ENCODE measurements around the gene KIAA1755. TPM values are rescaled to one million over a fixed set of nuclear protein-coding genes. Genes with fewer than 3 reads are reported as not detected.

KIAA1755 gene
- polyA plus RNA-seq, 4 donors, result 2.7 to 4.1 (median 3.1) TPM

GRCh38 chr20:38245753-38246152 lies 14.8 kb downstream of the KIAA1755 start:
- DNase-seq (ENCODE audit: low read depth in 4 of 4, low spot score in 3 of 4), result no peak

GRCh38 chr20:38243709-38244020 lies 16.9 kb downstream of the KIAA1755 start:
- no peak for DNase-seq (ENCODE audit: low read depth in 4 of 4, low spot score in 3 of 4)

- no peak for DNase-seq (ENCODE audit: low read depth in 4 of 4, low spot score in 3 of 4)
These were observed 17.5 kb downstream of the KIAA1755 start for GRCh38 chr20:38242848-38243708.

DNA sequence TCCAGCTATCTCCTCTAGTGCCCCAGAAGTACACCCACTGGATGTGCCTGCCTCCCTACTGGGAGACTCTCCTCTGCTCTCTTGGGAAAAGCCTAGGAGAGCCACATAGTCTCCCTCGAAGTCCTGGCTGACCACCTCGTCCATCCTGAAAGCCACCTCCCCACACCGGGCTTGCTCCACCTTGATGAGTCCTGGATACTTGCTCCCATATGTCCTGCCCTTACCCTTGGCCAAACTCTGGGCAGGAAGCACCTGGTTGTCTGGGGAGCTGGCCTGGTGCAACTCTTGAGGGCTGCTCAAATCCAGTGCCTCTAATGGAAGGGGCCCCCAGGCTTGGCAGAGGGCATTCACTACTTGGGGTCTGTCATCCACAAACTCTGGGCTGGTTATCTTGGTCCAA lies 19.3 kb downstream of the KIAA1755 start:
- no peak for DNase-seq (ENCODE audit: low read depth in 4 of 4, low spot score in 3 of 4)

- no peak for DNase-seq (ENCODE audit: low read depth in 4 of 4, low spot score in 3 of 4)
These were observed 21.1 kb downstream of the KIAA1755 start for GRCh38 chr20:38239441-38239840.

DNA sequence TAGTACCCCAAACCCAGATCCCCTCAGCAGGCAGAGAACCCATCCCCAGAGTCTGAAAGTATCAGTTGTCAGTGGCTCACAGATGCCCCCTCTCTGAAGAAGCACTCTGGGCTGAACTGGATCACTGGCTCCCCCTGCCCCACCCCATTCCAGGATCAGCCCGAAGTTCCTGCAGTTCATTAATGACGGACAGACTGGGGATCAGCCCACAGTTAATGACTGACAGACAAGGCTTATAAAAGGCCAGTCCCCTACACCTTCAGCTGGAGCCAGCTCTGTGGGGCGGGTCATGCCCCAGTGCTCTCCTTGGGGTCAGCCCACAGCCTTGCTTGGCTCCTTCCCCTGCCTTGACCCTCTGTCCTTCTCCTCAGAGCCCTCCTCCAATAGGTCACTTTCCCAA lies 21.7 kb downstream of the KIAA1755 start:
- no peak for DNase-seq (ENCODE audit: low read depth in 4 of 4, low spot score in 3 of 4)

- DNase-seq (ENCODE audit: low read depth in 4 of 4, low spot score in 3 of 4), result no peak
These were observed 23.2 kb downstream of the KIAA1755 start for GRCh38 chr20:38237381-38237780.

GRCh38 chr20:38231531-38232121 lies 28.9 kb downstream of the KIAA1755 start:
- DNase-seq (ENCODE audit: low read depth in 4 of 4, low spot score in 3 of 4), result no peak

DNA sequence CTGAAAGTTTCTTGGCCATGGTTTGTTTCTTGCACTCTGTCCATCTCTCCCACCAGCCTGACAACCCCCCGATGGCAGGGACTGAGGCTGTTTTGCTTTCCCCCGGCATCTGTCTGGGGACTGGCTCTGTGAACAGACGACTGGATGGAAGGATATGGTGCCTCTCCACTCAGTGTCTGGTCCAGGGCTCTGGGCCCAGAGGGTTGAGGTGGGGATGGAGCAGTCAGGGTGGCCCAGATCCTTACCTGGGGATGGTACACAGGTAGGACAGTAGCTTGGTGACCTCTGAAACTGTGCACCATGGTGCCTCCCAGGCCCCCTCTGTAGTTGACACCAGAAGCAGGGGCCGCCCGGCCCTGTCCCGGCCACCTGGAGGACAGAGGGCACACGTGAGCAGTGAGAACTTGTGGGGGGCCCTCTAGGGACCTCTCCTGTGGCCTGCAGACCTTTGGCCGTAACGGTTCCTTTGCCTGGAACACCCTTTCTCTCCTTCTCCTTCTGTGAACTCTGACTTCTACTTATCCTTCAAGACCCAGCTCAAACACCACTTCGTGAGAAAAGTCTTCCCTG lies 29.5 kb downstream of the KIAA1755 start:
- DNase-seq (ENCODE audit: low read depth in 4 of 4, low spot score in 3 of 4), result no peak

DNA sequence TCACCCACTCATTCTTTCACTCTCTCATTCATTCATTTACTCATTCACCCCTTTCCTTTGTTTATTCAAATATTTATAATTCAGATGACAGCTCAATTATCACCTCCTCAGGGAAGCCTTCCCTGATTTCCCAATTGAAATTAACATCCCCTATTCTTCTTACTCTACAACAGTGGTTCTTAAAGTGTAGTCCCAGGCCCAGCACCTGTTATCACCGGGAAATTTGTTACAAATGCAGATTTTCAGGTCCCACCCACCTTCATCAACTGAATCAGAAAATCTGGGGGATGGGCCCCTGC lies 30.3 kb downstream of the KIAA1755 start:
- DNase-seq (ENCODE audit: low read depth in 4 of 4, low spot score in 3 of 4), result no peak

GRCh38 chr20:38229376-38230252 lies 30.9 kb downstream of the KIAA1755 start:
- no peak for DNase-seq (ENCODE audit: low read depth in 4 of 4, low spot score in 3 of 4)

DNA sequence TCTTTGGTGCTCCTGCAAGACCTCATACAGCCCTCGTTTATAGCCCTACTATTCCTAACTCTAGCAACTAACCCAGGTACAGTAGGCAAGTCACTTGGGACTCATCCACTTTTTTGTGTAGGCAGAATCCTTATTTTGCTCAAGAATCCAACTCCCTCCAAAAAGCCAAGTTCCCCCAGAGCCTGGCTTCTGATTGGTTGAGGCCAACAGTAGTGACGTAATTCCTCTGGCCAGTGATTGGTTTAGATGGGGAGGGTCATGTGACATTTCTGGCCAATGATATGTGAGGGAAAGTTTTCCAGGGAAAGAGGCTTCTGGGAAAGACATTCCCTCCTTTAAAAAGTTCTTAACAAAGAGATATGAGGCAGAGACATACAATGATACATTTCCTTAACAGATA lies 32.1 kb downstream of the KIAA1755 start:
- DNase-seq (ENCODE audit: low read depth in 4 of 4, low spot score in 3 of 4), result no peak

DNA sequence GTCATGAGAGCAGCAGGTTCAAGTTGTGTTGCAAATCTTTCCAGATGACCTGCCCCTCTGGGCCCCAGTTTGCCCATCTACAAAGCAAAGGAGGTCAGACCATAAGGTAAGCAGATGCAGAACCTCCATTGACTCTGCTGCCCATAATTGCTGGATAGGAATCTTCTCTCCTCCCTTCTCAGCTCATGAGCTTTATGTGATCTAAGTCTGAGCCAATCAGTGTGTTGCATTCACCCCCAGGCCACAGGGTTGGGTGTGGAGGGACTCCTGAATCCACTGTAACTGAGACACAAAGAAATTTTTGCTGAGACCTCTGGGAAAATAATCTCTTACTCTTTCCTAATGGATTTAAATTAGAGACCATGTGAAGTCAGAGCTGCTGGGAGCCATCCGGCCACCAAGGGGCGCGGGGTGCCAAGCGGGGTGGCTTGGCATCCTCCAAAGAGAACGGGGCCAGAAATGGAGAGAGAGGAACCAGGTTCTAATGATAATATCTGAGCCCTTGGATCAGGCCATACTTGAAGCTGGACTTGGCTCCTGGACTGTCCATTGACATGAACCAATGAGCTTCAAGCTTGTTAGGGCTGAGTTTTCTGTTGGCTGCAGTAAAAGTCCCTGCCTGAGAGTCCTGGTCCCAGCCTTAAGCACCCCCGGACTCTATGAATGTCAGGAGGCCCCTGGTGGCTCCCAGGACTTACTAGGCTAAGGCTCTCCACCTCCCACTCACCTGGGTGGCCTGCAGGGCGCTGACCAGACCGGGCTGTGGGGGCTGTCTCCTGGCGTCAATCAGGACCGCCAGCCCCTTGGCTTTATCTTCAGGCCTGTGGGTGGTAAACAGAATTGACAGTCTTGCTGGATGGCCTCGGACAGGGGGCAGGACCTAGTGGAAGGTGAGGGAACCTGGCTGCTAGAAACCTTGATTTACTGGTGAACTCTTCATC lies 32.8 kb downstream of the KIAA1755 start:
- no peak for DNase-seq (ENCODE audit: low read depth in 4 of 4, low spot score in 3 of 4)

- no peak for DNase-seq (ENCODE audit: low read depth in 4 of 4, low spot score in 3 of 4)
These were observed 34.0 kb downstream of the KIAA1755 start for GRCh38 chr20:38226553-38226952.

DNA sequence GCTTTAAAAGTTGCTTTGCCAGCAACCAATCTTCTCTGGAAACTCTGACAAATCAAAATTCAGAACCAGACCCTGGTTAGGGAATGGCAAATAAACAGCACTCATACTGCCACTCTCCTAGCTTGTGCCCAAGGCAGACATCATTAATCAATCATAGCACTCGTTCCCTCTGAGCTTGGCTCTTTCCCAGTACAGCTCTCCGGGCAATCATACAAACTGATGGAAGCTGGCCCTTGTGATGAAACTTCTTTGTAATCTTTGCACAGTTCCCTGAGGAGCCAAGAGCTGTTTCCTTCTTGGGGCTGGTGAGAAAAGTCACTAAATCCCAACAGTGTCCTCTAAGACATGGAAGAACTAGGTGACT lies 34.7 kb downstream of the KIAA1755 start:
- DNase-seq (ENCODE audit: low read depth in 4 of 4, low spot score in 3 of 4), result no peak

DNA sequence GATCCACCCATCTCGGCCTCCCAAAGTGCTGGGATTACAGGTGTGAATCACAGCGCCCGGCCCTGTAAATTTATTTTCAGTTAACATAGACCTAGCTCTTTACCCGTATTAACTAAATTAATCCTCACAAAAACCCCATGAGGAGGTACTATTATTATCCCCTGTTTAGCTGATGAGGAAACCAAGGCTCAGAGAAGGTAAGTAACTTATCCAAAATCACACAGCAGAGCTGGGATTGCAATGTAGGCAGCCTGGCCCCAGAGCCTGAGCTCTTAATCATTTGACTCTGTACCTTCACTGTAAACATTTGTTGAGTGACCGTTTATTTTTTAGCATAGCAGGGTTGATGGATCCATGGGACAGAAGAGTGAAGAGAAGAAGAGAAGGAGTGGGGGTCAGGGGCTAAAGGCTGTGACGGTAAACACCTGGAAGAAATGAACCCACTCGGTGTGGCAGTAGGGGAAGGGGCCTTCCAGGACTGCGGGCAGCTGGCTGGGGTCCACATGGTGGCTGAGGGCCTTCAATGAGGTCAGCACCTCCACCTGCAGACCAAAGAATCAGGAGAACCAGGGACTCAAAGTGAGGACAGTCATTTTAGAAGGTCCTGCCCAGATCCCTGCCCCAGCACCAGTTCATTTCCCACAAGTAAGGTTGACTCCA lies 35.2 kb downstream of the KIAA1755 start:
- DNase-seq (ENCODE audit: low read depth in 4 of 4, low spot score in 3 of 4), result no peak

GRCh38 chr20:38224531-38224930 lies 36.0 kb downstream of the KIAA1755 start:
- DNase-seq (ENCODE audit: low read depth in 4 of 4, low spot score in 3 of 4), result no peak

DNA sequence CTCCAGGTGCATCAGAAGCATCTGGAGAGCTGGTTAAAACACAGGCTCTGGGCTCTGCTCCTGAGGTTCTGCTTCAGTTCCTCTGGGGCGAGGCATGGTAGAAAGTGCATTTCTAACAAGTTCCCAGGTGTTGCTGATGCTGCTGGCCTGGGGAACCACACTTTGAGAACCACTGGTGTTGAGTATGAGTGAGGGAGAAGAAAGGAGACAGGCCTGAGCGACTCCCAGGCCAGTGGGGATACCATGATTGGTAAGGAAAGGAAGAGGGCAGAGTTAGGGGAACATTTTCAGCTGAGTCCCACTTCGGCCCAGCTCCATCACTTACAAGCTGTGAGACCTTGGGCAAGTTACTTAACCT lies 36.8 kb downstream of the KIAA1755 start:
- DNase-seq (ENCODE audit: low read depth in 4 of 4, low spot score in 3 of 4), result no peak

GRCh38 chr20:38222923-38223742 lies 37.4 kb downstream of the KIAA1755 start:
- DNase-seq (ENCODE audit: low read depth in 4 of 4, low spot score in 3 of 4), result no peak

All from right renal pelvis (tissue), 4 donors.